ENCODE results near the gene SLC35G6.

- TF ChIP-seq CTCF (conservative IDR thresholded peaks at IDR 0.05; ENCODE audit: low read length) (no peak), EZH2phosphoT487 (IDR thresholded peaks at IDR 0.05; ENCODE audit: borderline replicate concordance, low read depth, low read length) (no peak)
These were observed 32.8 kb upstream of the SLC35G6 start for GRCh38 chr17:7448461-7448860.
